ENCODE data around the gene IER5L.
"Not testable (repeated sequence)": the region's sequence is repeated elsewhere in the genome, so short reads cannot be mapped to it uniquely, and the experiment has no call there.

IER5L gene

DNA sequence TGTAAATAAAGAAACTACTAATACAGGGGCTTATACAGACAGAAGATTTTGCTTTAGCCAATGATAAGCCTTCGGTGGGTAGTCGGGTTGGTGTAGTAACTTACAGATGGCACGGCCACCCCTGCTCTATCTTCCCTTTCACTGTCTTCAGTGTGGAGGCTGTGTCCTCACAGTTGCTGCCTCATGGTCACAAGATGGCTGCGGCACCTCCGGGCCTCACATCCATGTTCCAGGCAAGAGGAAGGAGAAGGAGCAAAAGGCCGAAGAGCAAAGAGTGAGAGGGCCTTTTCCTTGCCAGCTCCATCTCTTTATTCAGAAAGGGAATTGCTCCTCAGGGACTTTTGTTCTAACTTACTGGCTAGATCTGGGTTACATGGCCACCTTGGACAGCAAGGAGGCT is 22.2 kb upstream of the IER5L start:
- Histone ChIP-seq H3K36me3 (ENCODE audit: low read length) (no peaks in the 10 kb centered on the region), H3K27me3 (ENCODE audit: low read length) (no peaks in the 10 kb centered on the region), H3K79me2 (ENCODE audit: insufficient read depth, low read length) (no peaks in the 10 kb centered on the region), H4K20me1 (ENCODE audit: low read depth, low read length) (no peaks in the 10 kb centered on the region), H3F3A (ENCODE audit: insufficient read depth) (no peaks in the 10 kb centered on the region), H3K9me3 (ENCODE audit: insufficient read depth, low read length) (no peaks in the 10 kb centered on the region), H2AFZ (ENCODE audit: low read depth, low read length, severe bottlenecking) (no peak overlapping the region), H3K9ac (ENCODE audit: low read length) (no peak overlapping the region), H3K4me2 (ENCODE audit: low read depth, low read length, poor library complexity, severe bottlenecking) (no peak overlapping the region), H3K9me2 (replicated peaks; ENCODE audit: insufficient read depth, low read length) (no peaks in the 10 kb centered on the region), H3K4me3 (ENCODE audit: insufficient read depth, low read length, poor library complexity, severe bottlenecking) (no peak overlapping the region), H3K27ac (ENCODE audit: low read depth, low read length) (no peak overlapping the region)
- TF ChIP-seq CTCF (IDR thresholded peaks at IDR 0.05; ENCODE audit: insufficient read depth, low read length, poor library complexity, severe bottlenecking), result no peak
- no peak for TF ChIP-seq EZH2phosphoT487 (conservative IDR thresholded peaks at IDR 0.05; ENCODE audit: low read length)

GRCh38 chr9:129199044-129199435 is 21.0 kb upstream of the IER5L start:
- Histone ChIP-seq H3K9me2 (replicated peaks; ENCODE audit: insufficient read depth, low read length) (no peaks in the 10 kb centered on the region), H3K36me3 (ENCODE audit: low read length) (no peaks in the 10 kb centered on the region), H3K27ac (ENCODE audit: low read depth, low read length) (no peak overlapping the region), H2AFZ (ENCODE audit: low read depth, low read length, severe bottlenecking) (no peak overlapping the region), H3K27me3 (ENCODE audit: low read length) (no peaks in the 10 kb centered on the region), H3K79me2 (ENCODE audit: insufficient read depth, low read length) (no peaks in the 10 kb centered on the region), H3K9ac (ENCODE audit: low read length) (no peak overlapping the region), H3K9me3 (ENCODE audit: insufficient read depth, low read length) (no peaks in the 10 kb centered on the region), H3F3A (ENCODE audit: insufficient read depth) (no peaks in the 10 kb centered on the region), H3K4me3 (ENCODE audit: insufficient read depth, low read length, poor library complexity, severe bottlenecking) (no peak overlapping the region), H3K4me2 (ENCODE audit: low read depth, low read length, poor library complexity, severe bottlenecking) (no peak overlapping the region), H4K20me1 (ENCODE audit: low read depth, low read length) (no peaks in the 10 kb centered on the region)
- TF ChIP-seq EZH2phosphoT487 (conservative IDR thresholded peaks at IDR 0.05; ENCODE audit: low read length) (no peak), CTCF (IDR thresholded peaks at IDR 0.05; ENCODE audit: insufficient read depth, low read length, poor library complexity, severe bottlenecking) (no peak)

DNA sequence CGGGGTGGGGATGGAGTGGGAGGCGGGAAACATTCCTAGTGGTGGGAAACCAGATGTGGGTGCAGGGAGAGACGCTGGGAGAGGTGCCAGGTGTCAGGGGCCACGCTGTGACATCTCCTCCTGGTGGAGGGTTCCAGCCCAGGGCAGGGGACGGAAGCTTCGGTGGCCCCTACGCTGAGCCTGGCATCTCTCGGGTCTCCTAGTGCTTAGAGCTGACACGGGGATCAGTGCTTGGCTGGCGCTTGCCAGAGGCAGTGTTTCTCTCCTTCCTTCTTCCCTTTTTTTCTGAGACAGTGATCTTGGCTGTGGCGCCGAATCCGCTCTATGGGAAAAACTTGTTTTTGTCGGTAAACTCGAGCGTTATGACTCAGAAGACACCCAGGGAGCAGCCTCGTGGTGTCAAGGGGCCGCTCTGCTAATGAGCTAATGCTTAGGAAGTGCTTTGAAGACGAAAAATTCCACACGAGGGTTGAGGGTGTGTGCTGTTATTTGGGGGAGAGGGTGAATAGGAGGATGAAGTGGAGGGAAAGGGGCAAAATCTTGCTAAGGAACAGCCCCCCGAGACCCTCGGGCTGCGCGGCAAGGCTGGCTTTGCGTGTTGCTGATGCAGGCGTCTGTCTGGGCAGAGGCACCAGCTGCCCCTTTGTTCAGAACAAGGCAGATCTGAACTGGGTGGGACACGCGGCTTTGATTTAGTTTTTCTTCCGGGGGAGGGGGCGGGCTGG is 20.4 kb upstream of the IER5L start:
- Histone ChIP-seq H3K9me2 (replicated peaks; ENCODE audit: insufficient read depth, low read length) (no peaks in the 10 kb centered on the region), H3K27ac (ENCODE audit: low read depth, low read length) (no peak overlapping the region), H2AFZ (ENCODE audit: low read depth, low read length, severe bottlenecking) (no peak overlapping the region), H3K27me3 (ENCODE audit: low read length) (no peaks in the 10 kb centered on the region), H3K4me3 (ENCODE audit: insufficient read depth, low read length, poor library complexity, severe bottlenecking) (no peak overlapping the region), H4K20me1 (ENCODE audit: low read depth, low read length) (no peaks in the 10 kb centered on the region), H3K4me2 (ENCODE audit: low read depth, low read length, poor library complexity, severe bottlenecking) (no peak overlapping the region), H3K9ac (ENCODE audit: low read length) (no peak overlapping the region), H3K79me2 (ENCODE audit: insufficient read depth, low read length) (no peaks in the 10 kb centered on the region), H3K36me3 (ENCODE audit: low read length) (no peaks in the 10 kb centered on the region), H3K9me3 (ENCODE audit: insufficient read depth, low read length) (no peaks in the 10 kb centered on the region), H3F3A (ENCODE audit: insufficient read depth) (no peaks in the 10 kb centered on the region)
- TF ChIP-seq EZH2phosphoT487 (conservative IDR thresholded peaks at IDR 0.05; ENCODE audit: low read length), result no peak

- no peaks in the 10 kb centered on the region for H3K9me2 ChIP-seq (replicated peaks; ENCODE audit: insufficient read depth, low read length)
- no peaks in the 10 kb centered on the region for H3K9me3 ChIP-seq (ENCODE audit: insufficient read depth, low read length)
- no peak overlapping the region for H3K9ac ChIP-seq (ENCODE audit: low read length)
- no peak overlapping the region for H3K4me3 ChIP-seq (ENCODE audit: insufficient read depth, low read length, poor library complexity, severe bottlenecking)
- H3K27ac ChIP-seq (ENCODE audit: low read depth, low read length), result no peak overlapping the region
- no peaks in the 10 kb centered on the region for H4K20me1 ChIP-seq (ENCODE audit: low read depth, low read length)
- no peaks in the 10 kb centered on the region for H3K27me3 ChIP-seq (ENCODE audit: low read length)
- TF ChIP-seq CTCF (IDR thresholded peaks at IDR 0.05; ENCODE audit: insufficient read depth, low read length, poor library complexity, severe bottlenecking), result no peak
- TF ChIP-seq EZH2phosphoT487 (conservative IDR thresholded peaks at IDR 0.05; ENCODE audit: low read length), result no peak
- H3F3A ChIP-seq (ENCODE audit: insufficient read depth), result no peaks in the 10 kb centered on the region
- H3K36me3 ChIP-seq (ENCODE audit: low read length), result no peaks in the 10 kb centered on the region
- H2AFZ ChIP-seq (ENCODE audit: low read depth, low read length, severe bottlenecking), result no peak overlapping the region
- H3K4me2 ChIP-seq (ENCODE audit: low read depth, low read length, poor library complexity, severe bottlenecking), result no peak overlapping the region
- no peaks in the 10 kb centered on the region for H3K79me2 ChIP-seq (ENCODE audit: insufficient read depth, low read length)
Observed at GRCh38 chr9:129197978-129198318, 19.9 kb upstream of the IER5L start.

DNA sequence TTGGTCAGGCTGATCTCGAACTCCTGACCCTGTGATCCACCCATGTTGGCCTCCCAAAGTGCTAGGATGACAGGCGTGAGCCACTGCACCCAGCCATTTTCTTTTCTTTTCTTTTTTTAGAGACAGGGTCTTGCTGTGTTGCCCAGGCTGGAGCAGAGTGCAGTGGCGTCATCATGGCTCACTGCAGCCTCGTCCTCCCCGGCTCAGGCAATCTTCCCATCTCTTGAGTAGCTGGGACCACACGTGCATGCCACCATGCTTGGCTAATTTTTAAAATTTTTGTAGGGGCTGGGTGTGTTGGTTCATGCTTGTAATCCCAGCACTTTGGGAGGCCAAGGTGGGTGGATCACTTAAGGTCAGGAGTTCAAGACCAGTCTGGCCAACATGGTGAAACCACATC is 19.0 kb upstream of the IER5L start:
- H3K27me3 ChIP-seq (ENCODE audit: low read length); H4K20me1 ChIP-seq (ENCODE audit: low read depth, low read length); H3K27ac ChIP-seq (ENCODE audit: low read depth, low read length); H3K9ac ChIP-seq (ENCODE audit: low read length); H3K9me3 ChIP-seq (ENCODE audit: insufficient read depth, low read length); H3K9me2 ChIP-seq (replicated peaks; ENCODE audit: insufficient read depth, low read length); H3K4me3 ChIP-seq (ENCODE audit: insufficient read depth, low read length, poor library complexity, severe bottlenecking); H3K79me2 ChIP-seq (ENCODE audit: insufficient read depth, low read length); H3F3A ChIP-seq (ENCODE audit: insufficient read depth); H3K36me3 ChIP-seq (ENCODE audit: low read length); H3K4me2 ChIP-seq (ENCODE audit: low read depth, low read length, poor library complexity, severe bottlenecking); H2AFZ ChIP-seq (ENCODE audit: low read depth, low read length, severe bottlenecking): not testable (repeated sequence)

Measured in SU-DHL-6 (cell line).